ENCODE results near the gene PRM2. TPM values are rescaled to one million over a fixed set of nuclear protein-coding genes. Genes with fewer than 3 reads are reported as not detected.

The PRM2 gene
- total and polyA plus RNA-seq, 2 of the 8 experiments (the other 6 are each of a cell fraction or from before 2014, with no cell fraction given), result not detected

DNA sequence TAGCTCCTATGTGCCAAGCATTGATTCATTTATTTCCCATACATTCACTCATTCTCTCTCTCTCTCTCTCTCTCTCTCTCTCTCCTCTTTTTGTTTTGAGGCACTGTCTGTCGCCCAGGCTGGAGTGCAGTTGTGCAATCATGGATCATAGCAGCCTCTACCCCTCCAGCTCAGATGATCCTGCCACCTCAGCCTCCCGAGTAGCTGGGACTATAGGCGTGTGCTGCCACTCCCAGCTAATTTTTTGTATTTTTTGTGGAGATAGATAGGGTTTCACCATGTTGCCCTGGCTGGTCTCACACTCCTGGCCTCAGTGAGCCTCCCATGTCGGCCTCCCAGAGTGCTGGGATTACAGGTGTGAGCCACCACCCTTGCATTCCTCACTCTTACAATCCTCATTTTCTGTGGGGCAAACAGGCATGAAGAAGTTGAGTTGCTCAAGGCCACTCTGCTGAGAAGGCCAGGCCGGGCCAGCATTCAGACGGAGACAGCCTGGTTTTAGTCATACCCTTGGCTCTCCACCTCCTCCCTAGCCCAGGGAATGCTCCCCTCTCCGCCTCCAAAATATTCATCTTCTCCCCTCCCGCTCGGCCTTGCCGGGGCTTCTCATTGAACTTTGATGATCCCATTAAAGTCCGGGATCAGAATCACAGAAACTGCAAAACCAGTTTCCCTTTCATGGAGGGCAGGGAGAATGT, 765 bp upstream of the PRM2 start (continued):
- TF ChIP-seq RBBP5 (IDR thresholded peaks at IDR 0.05; ENCODE audit: borderline replicate concordance, low read depth, low read length), result no peak
- TF ChIP-seq SUZ12 (IDR thresholded peaks at IDR 0.05; ENCODE audit: low read length), result no peak
- TF ChIP-seq RXRA (IDR thresholded peaks at IDR 0.05; ENCODE audit: insufficient read depth, low read depth, low read length), result no peak
- TF ChIP-seq CBX8 (IDR thresholded peaks at IDR 0.05; ENCODE audit: borderline replicate concordance, low read depth, low read length), result no peak
- no peak for TF ChIP-seq HDAC2 (IDR thresholded peaks at IDR 0.05; ENCODE audit: borderline replicate concordance in 1 of 2, low read depth in 2 of 2, low read length in 2 of 2)

All from H1 (cell line).